SK-N-MC (cell line): Measurements from ENCODE around the gene SNX6.

Experiments
- DNase-seq: peaks from one replicate; pipeline ENCODE4 v3.0.0-alpha.2; 2011; ENCODE audit warnings: low read depth, low spot score
- H3K27ac ChIP-seq: fragments of 200-600 bp; sonication (generic); 2 replicates; pipeline ENCODE4 v1.5.1; 2016; ENCODE audit warnings: mixed run types
- H3K36me3 ChIP-seq: fragments of 200-600 bp; sonication (generic); 2 replicates; pipeline ENCODE4 v1.6.1; 2017; ENCODE audit warnings: antibody characterized with exemption, low read length, mixed read lengths; ENCODE audit not compliant: insufficient read depth
- H3K4me3 ChIP-seq: fragments of 200-600 bp; sonication (generic); 2 replicates; pipeline ENCODE4 v1.5.1; 2016
- H3K9ac ChIP-seq: fragments of 200-600 bp; sonication (generic); 2 replicates; pipeline ENCODE4 v1.8.0; 2017; ENCODE audit warnings: mixed run types, mixed read lengths; ENCODE audit not compliant: insufficient read length
- H3K9me3 ChIP-seq: fragments of 200-600 bp; sonication (generic); 2 replicates; pipeline ENCODE4 v1.6.1; 2017; ENCODE audit warnings: low read depth, mild to moderate bottlenecking, antibody characterized with exemption, low read length, moderate library complexity, mixed read lengths
- EZH2 ChIP-seq: fragments of 200-600 bp; sonication (generic); IDR thresholded peaks from one replicate; pipeline ENCODE4 v1.6.1; 2017; ENCODE audit warnings: antibody characterized with exemption
- FOXP2 ChIP-seq: optimal IDR thresholded peaks from 2 replicates; pipeline ENCODE3; 2011; ENCODE audit warnings: mild to moderate bottlenecking, moderate library complexity; ENCODE audit not compliant: insufficient read depth; ENCODE audit errors: extremely low read length, control extremely low read depth
- POLR2AphosphoS5 ChIP-seq: IDR thresholded peaks from 2 replicates; pipeline ENCODE4 v1.6.1; 2012; ENCODE audit warnings: mild to moderate bottlenecking, low read depth, low read length, borderline replicate concordance

Gene SNX6

DNA sequence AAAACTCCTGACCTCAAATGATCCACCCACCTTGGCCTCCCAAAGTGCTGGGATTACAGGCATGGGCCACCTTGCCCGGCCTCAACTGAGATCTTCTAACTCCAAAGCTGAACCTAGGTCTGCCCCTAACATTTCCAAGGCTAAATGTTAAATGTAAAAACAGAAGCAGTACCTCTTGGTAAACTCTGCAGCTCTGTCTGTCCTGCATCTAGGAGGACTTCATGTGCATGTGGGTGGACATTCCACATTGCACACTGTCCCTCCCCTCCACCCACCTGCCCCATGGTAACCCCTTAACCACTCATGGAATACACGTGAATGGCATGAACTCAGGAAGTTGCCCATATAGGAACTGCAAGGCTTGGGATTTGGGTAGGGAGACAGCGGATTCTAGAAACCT, 33.1 kb downstream of the SNX6 start:
- H3K27ac ChIP-seq, result no peak overlapping the region
- TF ChIP-seq FOXP2, result no peak
- TF ChIP-seq POLR2AphosphoS5, result no peak
- no peak for TF ChIP-seq EZH2
- no peaks in the 10 kb centered on the region for H3K9me3 ChIP-seq
- H3K36me3 ChIP-seq, result peaks cover 75% of the 10 kb centered on the region
- DNase-seq, result no peak
- H3K9ac ChIP-seq, result no peak overlapping the region
- no peak overlapping the region for H3K4me3 ChIP-seq

DNA sequence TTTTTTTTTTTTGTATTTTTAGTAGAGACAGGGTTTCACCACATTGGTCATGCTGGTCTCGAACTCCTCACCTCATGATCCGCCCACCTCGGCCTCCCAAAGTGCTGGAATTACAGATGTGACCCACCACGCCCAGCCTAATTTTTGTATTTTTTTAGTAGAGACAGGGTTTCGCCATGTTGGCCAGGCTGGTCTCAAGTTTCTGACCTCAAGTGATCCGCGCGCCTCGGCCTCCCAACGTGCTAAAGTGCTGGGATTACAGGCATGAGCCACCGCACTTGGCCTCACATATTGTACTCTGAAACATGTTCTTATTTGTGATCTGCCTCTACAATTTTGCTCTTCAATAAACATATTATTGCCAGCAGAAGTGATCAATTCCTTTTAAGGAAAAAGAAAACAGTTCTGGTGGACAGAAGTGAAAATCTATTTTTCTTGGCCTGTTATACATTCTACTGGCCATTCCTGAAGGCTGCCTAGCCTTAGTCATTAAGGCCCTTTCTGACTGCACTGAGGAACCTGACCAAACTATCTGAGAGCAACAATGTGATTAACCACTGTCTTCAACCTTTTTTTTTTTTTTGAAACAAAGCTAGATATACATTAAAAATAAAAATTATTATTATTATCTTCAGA, 36.1 kb downstream of the SNX6 start:
- no peak for TF ChIP-seq POLR2AphosphoS5
- no peak for TF ChIP-seq EZH2
- no peak for TF ChIP-seq FOXP2
- DNase-seq, result no peak
- Histone ChIP-seq H3K36me3 (peaks cover 69% of the 10 kb centered on the region), H3K27ac (no peak overlapping the region), H3K9me3 (no peaks in the 10 kb centered on the region), H3K4me3 (no peak overlapping the region), H3K9ac (no peak overlapping the region)

DNA sequence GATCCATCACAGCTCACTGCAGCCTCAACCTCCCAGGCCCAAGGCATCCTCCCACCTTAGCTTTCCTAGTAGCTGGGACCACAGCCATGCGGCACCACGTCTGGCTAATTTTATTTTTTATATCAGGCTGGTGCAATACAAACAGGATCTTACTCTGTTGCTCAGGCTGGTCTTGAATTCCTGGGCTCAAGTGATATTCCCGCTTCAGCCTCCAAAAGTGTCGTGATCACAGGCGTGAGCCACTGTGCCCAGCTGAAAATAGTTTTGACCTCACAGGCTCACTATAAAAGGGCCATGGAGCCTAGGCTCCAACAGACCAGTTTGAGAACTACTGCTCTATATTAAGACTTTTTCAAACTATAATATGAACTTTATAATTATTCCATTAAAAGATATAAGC, 37.3 kb downstream of the SNX6 start:
- TF ChIP-seq POLR2AphosphoS5 (no peak), FOXP2 (no peak), EZH2 (no peak)
- H3K9me3 ChIP-seq, result no peaks in the 10 kb centered on the region
- H3K36me3 ChIP-seq, result peaks cover 64% of the 10 kb centered on the region
- no peak overlapping the region for H3K4me3 ChIP-seq
- no peak overlapping the region for H3K9ac ChIP-seq
- DNase-seq, result no peak
- H3K27ac ChIP-seq, result no peak overlapping the region

DNA sequence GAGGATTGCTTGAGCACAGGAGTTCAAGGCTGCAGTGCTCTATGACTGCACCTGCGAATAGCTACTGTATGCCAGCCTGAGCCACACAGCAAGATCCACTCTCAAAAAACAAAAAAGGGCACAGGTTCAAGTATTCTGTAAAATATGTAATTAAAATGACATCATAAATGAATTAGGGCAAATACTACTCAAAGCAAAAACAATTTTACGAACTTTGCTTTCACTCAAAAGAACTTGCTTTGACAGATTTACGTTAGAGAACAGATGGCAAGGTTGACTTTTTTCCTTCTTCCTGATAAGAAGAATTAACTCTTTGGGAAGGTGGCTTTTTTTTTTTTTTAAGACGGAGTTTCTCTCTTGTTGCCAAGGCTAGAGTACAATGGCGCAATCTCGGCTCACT, 46.4 kb downstream of the SNX6 start:
- no peak for DNase-seq
- Histone ChIP-seq H3K9ac (no peak overlapping the region), H3K4me3 (no peak overlapping the region), H3K36me3 (peaks cover 54% of the 10 kb centered on the region), H3K9me3 (no peaks in the 10 kb centered on the region), H3K27ac (no peak overlapping the region)
- TF ChIP-seq EZH2 (no peak), POLR2AphosphoS5 (no peak), FOXP2 (no peak)

DNA sequence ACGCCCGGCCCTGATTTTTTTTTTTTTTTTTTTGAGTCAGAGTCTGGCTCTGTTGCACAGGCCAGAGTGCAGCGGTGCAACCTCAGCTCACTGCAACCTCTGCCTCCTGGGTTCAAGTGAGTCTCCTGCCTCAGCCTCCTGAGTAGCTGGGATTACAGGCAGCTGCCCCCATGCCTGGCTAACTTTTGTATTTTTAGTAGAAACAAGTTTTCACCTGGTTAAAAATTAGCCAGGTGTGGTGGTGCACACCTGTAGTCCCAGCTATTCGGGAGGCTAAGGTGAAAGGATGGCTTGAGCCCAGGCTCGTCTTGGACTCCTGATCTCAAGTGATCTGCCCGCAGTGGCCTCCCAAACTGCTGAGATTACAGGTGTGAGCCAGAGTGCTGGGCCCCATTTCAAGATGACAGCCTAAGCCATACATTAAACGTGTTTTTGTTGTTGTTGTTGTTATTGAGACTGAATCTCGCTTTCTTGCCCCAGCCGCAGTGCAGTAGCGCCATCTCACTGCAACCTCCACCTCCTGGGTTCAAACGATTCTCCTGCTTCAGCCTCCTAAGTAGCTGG, 47.7 kb downstream of the SNX6 start:
- H3K9ac ChIP-seq, result no peak overlapping the region
- H3K9me3 ChIP-seq, result no peaks in the 10 kb centered on the region
- no peak for DNase-seq
- no peak for TF ChIP-seq POLR2AphosphoS5
- TF ChIP-seq EZH2, result no peak
- TF ChIP-seq FOXP2, result no peak
- H3K27ac ChIP-seq, result no peak overlapping the region
- peaks cover 54% of the 10 kb centered on the region for H3K36me3 ChIP-seq
- H3K4me3 ChIP-seq, result no peak overlapping the region

DNA sequence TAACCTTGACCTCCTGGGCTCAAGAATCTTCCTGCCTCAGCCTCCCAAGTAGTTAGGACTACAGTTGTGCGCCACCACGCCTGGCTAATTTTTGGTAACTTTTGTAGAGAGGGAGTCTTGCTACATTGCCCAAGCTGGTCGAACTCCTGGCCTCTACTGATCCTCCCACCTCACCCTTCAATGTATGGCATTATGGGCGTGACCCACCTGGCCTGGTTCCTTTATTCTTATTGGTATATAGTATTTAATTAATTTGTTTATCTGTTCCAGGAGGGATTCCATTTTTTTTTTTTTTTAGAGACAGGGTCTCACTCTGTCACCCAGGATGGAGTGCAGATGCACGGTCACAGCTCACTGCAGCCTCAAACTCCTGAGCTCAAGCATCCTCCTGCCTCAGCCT, 49.6 kb downstream of the SNX6 start:
- Histone ChIP-seq H3K9me3 (no peaks in the 10 kb centered on the region), H3K9ac (no peak overlapping the region), H3K4me3 (no peak overlapping the region), H3K27ac (no peak overlapping the region), H3K36me3 (peaks cover 47% of the 10 kb centered on the region)
- no peak for DNase-seq
- TF ChIP-seq FOXP2, result no peak
- no peak for TF ChIP-seq POLR2AphosphoS5
- no peak for TF ChIP-seq EZH2

DNA sequence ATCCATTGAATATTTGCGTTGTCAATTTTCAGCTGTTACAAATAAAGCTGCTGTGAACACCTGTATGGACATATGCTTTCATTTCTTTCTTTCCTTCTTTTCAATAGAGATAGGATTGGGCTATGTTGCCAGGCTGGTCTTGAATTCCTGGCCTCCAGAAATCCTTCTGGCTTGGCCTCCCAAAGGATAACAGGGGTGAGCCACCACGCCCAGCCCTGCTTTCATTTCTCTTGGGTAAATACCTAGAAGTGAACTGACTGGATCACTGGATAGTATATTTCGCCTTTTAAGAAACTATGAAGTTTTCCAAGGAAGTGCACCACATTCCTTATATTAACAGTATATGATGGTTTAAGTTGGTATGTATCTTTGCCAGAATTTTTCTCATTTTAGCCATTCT, 58.2 kb downstream of the SNX6 start:
- no peak overlapping the region for H3K9ac ChIP-seq
- H3K36me3 ChIP-seq, result peaks cover 36% of the 10 kb centered on the region
- no peak overlapping the region for H3K27ac ChIP-seq
- no peak for TF ChIP-seq EZH2
- no peak for TF ChIP-seq FOXP2
- TF ChIP-seq POLR2AphosphoS5, result no peak
- H3K4me3 ChIP-seq, result no peak overlapping the region
- H3K9me3 ChIP-seq, result no peaks in the 10 kb centered on the region
- no peak for DNase-seq

DNA sequence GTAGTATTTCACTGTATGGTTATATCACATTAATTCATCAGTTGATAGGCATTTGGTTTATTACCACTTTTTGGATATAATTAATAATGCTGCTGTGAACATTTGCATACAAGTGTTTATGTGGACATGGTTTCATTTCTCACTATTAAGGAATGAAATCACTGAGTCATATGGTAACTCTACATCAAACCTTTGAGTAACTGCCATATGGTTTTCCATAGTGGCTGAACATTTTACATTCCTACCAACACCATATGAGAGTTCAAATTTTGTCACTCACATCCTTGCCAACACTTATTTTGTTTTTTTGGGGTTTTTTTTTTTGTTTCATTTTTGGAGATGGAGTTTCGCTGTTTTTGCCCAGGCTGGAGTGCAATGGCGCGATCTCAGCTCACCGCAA, 60.2 kb downstream of the SNX6 start:
- Histone ChIP-seq H3K4me3 (no peak overlapping the region), H3K36me3 (peaks cover 41% of the 10 kb centered on the region)

More for the DNA sequence above, 60.2 kb downstream of the SNX6 start:
- Histone ChIP-seq H3K9me3 (no peaks in the 10 kb centered on the region), H3K9ac (no peak overlapping the region), H3K27ac (no peak overlapping the region)
- TF ChIP-seq EZH2 (no peak), FOXP2 (no peak), POLR2AphosphoS5 (no peak)
- no peak for DNase-seq
